HG02884 (cell line): Measurements from ENCODE around the gene MRPL16.
"Not testable (repeated sequence)": the region's sequence is repeated elsewhere in the genome, so short reads cannot be mapped to it uniquely, and the experiment has no call there.

Source experiments
- ATAC-seq: cut with Tn5 transposase; IDR thresholded peaks from one replicate; pipeline ENCODE4 v1.9.1; 2021; ENCODE audit warnings: mild to moderate bottlenecking, moderate library complexity; ENCODE audit not compliant: unreplicated experiment

Gene MRPL16

GRCh38 chr11:59812220-59812619 lies 1.6 kb upstream of the MRPL16 start:
- ATAC-seq: no peak

- no peak for ATAC-seq
Measured at GRCh38 chr11:59810911-59811259, 307 bp upstream of the MRPL16 start.

- no peak for ATAC-seq
Measured at GRCh38 chr11:59807047-59807610, 3.4 kb downstream of the MRPL16 start.

- ATAC-seq: no peak
Measured at GRCh38 chr11:59804061-59804460, 6.5 kb downstream of the MRPL16 start.

GRCh38 chr11:59802639-59803176 lies 7.9 kb downstream of the MRPL16 start:
- no peak for ATAC-seq

GRCh38 chr11:59801981-59802638 lies 8.5 kb downstream of the MRPL16 start:
- no peak for ATAC-seq

GRCh38 chr11:59801160-59801706 lies 9.3 kb downstream of the MRPL16 start:
- no peak for ATAC-seq

- ATAC-seq: no peak
Measured at GRCh38 chr11:59800390-59801025, 10.1 kb downstream of the MRPL16 start.

- ATAC-seq: no peak
Measured at GRCh38 chr11:59794417-59794816, 16.2 kb downstream of the MRPL16 start.

GRCh38 chr11:59792507-59792906 lies 18.1 kb downstream of the MRPL16 start:
- no peak for ATAC-seq

GRCh38 chr11:59791639-59792038 lies 18.9 kb downstream of the MRPL16 start:
- ATAC-seq: no peak

GRCh38 chr11:59787816-59788215 lies 22.8 kb downstream of the MRPL16 start:
- ATAC-seq: no peak

GRCh38 chr11:59787255-59787588 lies 23.4 kb downstream of the MRPL16 start:
- ATAC-seq: no peak

- ATAC-seq: no peak
Measured at GRCh38 chr11:59785818-59786217, 24.8 kb downstream of the MRPL16 start.

GRCh38 chr11:59784441-59784840 lies 26.1 kb downstream of the MRPL16 start:
- ATAC-seq: not testable (repeated sequence)

- no peak for ATAC-seq
Measured at GRCh38 chr11:59783632-59784090, 26.9 kb downstream of the MRPL16 start.

- ATAC-seq: no peak
Measured at GRCh38 chr11:59782080-59782479, 28.5 kb downstream of the MRPL16 start.

- ATAC-seq: no peak
Measured at GRCh38 chr11:59779487-59779886, 31.1 kb downstream of the MRPL16 start.

GRCh38 chr11:59778122-59778521 lies 32.5 kb downstream of the MRPL16 start:
- ATAC-seq: no peak

- no peak for ATAC-seq
Measured at GRCh38 chr11:59777104-59777503, 33.5 kb downstream of the MRPL16 start.

- ATAC-seq: no peak
Measured at GRCh38 chr11:59776210-59777066, 34.1 kb downstream of the MRPL16 start.
